Nephron progenitor cell (in vitro differentiated cells): Measurements from ENCODE around the gene PIM3.

Source experiments
- DNase-seq: peaks from one replicate; pipeline ENCODE4 v3.0.0; 2021
- H3K27ac Mint-ChIP-seq: 2 replicates; pipeline ENCODE4 v1.8.0; 2021; ENCODE audit warnings: mild to moderate bottlenecking, moderate library complexity, mixed read lengths
- H3K27me3 Mint-ChIP-seq: 2 replicates; pipeline ENCODE4 v1.8.0; 2021; ENCODE audit warnings: mild to moderate bottlenecking, low read depth, mixed read lengths; ENCODE audit not compliant: poor library complexity
- H3K36me3 Mint-ChIP-seq: 2 replicates; pipeline ENCODE4 v1.8.0; 2021; ENCODE audit warnings: low read depth, mixed read lengths
- H3K4me1 Mint-ChIP-seq: 2 replicates; pipeline ENCODE4 v1.8.0; 2021; ENCODE audit warnings: mixed read lengths
- H3K4me3 Mint-ChIP-seq: 2 replicates; pipeline ENCODE4 v1.8.0; 2021; ENCODE audit warnings: mild to moderate bottlenecking, moderate library complexity, mixed read lengths
- H3K9me3 Mint-ChIP-seq: 2 replicates; pipeline ENCODE4 v1.8.0; 2021; ENCODE audit warnings: mild to moderate bottlenecking, moderate library complexity, mixed read lengths
- CTCF ChIP-seq: fragments of 200-600 bp; sonication (generic); IDR thresholded peaks from 2 replicates; pipeline ENCODE4 v1.5.0; 2021; ENCODE audit warnings: antibody characterized with exemption

Gene PIM3

GRCh38 chr22:49938565-49939136 lies 21.9 kb upstream of the PIM3 start:
- peaks cover 3% of the 10 kb centered on the region for H3K9me3 Mint-ChIP-seq
- no peak for DNase-seq
- TF ChIP-seq CTCF, result no peak
- H3K4me1 Mint-ChIP-seq, result peaks cover 25% of the 10 kb centered on the region
- no peak overlapping the region for H3K27ac Mint-ChIP-seq
- no peaks in the 10 kb centered on the region for H3K36me3 Mint-ChIP-seq
- peaks cover 17% of the 10 kb centered on the region for H3K27me3 Mint-ChIP-seq
- H3K4me3 Mint-ChIP-seq, result no peak overlapping the region

- no peak for TF ChIP-seq CTCF
- DNase-seq, result no peak
- peaks cover 35% of the 10 kb centered on the region for H3K4me1 Mint-ChIP-seq
- H3K4me3 Mint-ChIP-seq, result no peak overlapping the region
- no peaks in the 10 kb centered on the region for H3K36me3 Mint-ChIP-seq
- H3K27me3 Mint-ChIP-seq, result peaks cover 8% of the 10 kb centered on the region
- peaks cover 3% of the 10 kb centered on the region for H3K9me3 Mint-ChIP-seq
- no peak overlapping the region for H3K27ac Mint-ChIP-seq
These were observed 18.9 kb upstream of the PIM3 start for GRCh38 chr22:49941507-49942316.

DNA sequence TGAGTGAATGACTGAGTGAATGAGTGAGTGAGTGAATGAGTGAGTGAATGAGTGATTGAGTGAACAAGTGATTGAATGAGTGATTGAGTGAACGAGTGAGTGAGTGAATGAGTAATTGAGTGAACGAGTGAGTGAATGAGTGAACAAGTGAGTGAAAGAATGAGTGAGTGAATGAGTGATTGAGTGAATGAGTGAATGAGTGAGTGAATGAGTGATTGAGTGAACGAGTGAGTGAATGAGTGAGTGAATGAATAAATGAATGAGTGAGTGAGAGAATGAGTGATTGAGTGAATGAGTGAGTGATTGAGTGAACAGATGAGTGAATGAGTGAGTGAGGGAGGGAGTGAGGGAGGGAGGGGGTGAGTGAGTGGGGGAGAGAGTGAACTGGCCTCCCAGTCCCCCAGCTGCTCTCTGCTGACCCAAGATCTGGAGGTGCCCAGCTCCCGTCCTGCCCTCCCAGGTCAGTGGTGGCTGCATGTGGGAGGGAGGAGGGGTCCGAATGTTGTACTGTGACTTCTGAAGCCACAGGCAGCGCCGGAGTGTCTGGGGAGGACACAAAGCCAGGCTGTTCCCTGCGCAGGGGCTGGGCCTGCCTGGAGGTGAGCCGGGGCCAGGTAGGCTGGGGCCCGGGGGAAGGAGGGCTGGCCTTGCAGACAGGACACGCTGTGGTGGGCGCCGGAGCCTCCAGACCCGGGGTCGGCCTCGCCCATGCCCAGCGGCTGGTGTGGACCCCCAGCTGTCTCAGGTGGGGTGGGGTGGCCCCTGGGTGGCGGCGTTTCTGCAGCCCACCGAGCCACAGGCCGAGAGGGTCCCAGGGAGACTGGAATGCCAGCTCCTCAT lies 17.8 kb upstream of the PIM3 start:
- Mint-ChIP-seq H3K27ac (no peak overlapping the region), H3K36me3 (no peaks in the 10 kb centered on the region), H3K4me1 (peaks cover 27% of the 10 kb centered on the region), H3K27me3 (peaks cover 7% of the 10 kb centered on the region), H3K9me3 (peaks cover 3% of the 10 kb centered on the region), H3K4me3 (no peak overlapping the region)
- no peak for TF ChIP-seq CTCF
- DNase-seq, result no peak

GRCh38 chr22:49943405-49943765 lies 17.2 kb upstream of the PIM3 start:
- Mint-ChIP-seq H3K4me1 (peaks cover 22% of the 10 kb centered on the region), H3K4me3 (no peak overlapping the region), H3K36me3 (no peaks in the 10 kb centered on the region), H3K27ac (no peak overlapping the region), H3K27me3 (peaks cover 7% of the 10 kb centered on the region), H3K9me3 (peaks cover 3% of the 10 kb centered on the region)
- no peak for DNase-seq
- TF ChIP-seq CTCF, result no peak

DNA sequence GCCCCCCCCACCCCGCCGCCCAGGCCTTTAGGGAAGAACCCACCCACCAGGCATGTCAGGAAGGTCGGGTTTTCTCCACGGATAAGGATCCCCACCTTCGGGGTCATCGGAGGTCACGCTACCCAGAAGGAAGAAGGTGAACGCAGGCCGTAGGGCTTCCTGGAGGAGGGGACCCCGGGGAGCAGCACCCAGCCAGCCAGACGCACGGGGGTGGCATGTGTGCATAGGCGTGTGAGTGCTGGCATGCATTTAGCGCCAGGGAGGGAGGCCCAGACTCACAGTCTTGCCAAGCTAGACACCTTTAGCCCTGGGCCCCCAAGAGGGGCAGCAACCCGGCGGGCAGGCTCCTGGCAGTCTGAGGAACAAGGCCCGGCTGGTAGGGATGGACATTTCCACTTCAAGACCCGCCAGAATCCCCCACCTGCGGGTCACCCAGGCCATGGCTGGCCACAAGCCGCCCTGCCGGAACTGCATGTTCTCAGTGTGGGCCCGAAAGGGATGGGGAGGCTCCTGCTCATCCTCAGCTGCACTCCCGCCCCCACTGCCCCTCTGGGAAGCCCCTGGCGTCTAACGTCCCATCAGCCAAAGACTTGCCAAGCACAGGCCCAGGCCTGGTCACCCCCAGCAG lies 16.7 kb upstream of the PIM3 start:
- H3K4me3 Mint-ChIP-seq, result no peak overlapping the region
- H3K4me1 Mint-ChIP-seq, result peaks cover 22% of the 10 kb centered on the region
- no peak for TF ChIP-seq CTCF
- DNase-seq, result no peak
- H3K27me3 Mint-ChIP-seq, result peaks cover 7% of the 10 kb centered on the region
- H3K36me3 Mint-ChIP-seq, result no peaks in the 10 kb centered on the region
- peaks cover 3% of the 10 kb centered on the region for H3K9me3 Mint-ChIP-seq
- no peak overlapping the region for H3K27ac Mint-ChIP-seq
